Panc1 (cell line): ENCODE measurements around the gene AGXT2. TPM values are rescaled to one million over a fixed set of nuclear protein-coding genes. Genes with fewer than 3 reads are reported as not detected.

ENCODE experiments used
- total RNA-seq: library from RNA; stranded (reverse); gene quantifications from one replicate; pipeline ENCODE4 v1.2.1, GENCODE V29; 2021; ENCODE audit not compliant: unreplicated experiment

Gene AGXT2
- total RNA-seq, 1 experiment from 2014 or later: not detected

Other genes with a start within 250 kb of the AGXT2 start
- not detected for gene TTC23L, start 208.8 kb downstream of the AGXT2 start, total RNA-seq
- 31.8 TPM for gene RAD1, start 132.4 kb downstream of the AGXT2 start, total RNA-seq
- 46.6 TPM for gene BRIX1, start 132.2 kb downstream of the AGXT2 start, total RNA-seq
- gene DNAJC21, start 118.4 kb downstream of the AGXT2 start, total RNA-seq: 54.5 TPM
- gene PRLR, start 182.5 kb upstream of the AGXT2 start, total RNA-seq: 0.46 TPM